Fibroblast of lung (primary cell): Measurements from ENCODE around the gene DSC3. TPM values are rescaled to one million over a fixed set of nuclear protein-coding genes. Genes with fewer than 3 reads are reported as not detected.

Experiments used
- DNase-seq, 2 donors: peaks; one replicate each; pipeline versions ENCODE4 v3.0.0 to v3.0.0-alpha.2; 2010; ENCODE audit warnings: low read depth in 2 of 2
- H2AFZ ChIP-seq: 2 replicates; pipeline ENCODE4 v1.5.1; 2012; ENCODE audit warnings: low read length, control low read depth, inconsistent platforms
- H3K27ac ChIP-seq: 2 replicates; pipeline ENCODE4 v1.5.1; 2011; ENCODE audit warnings: low read length, control low read depth; ENCODE audit not compliant: insufficient read depth
- H3K27me3 ChIP-seq: 2 replicates; pipeline ENCODE4 v1.5.1; 2011; ENCODE audit warnings: mild to moderate bottlenecking, low read length; ENCODE audit not compliant: control insufficient read depth, insufficient read depth
- H3K36me3 ChIP-seq: 2 replicates; pipeline ENCODE4 v1.5.1; 2011; ENCODE audit warnings: low read length; ENCODE audit not compliant: control insufficient read depth, insufficient read depth
- H3K4me1 ChIP-seq: 2 replicates; pipeline ENCODE4 v1.5.1; 2011; ENCODE audit warnings: low read length; ENCODE audit not compliant: control insufficient read depth, insufficient read depth; ENCODE audit errors: extremely low read depth
- H3K4me2 ChIP-seq: 2 replicates; pipeline ENCODE4 v1.5.1; 2011; ENCODE audit warnings: low read length, control low read depth; ENCODE audit not compliant: insufficient read depth; ENCODE audit errors: extremely low read depth
- H3K4me3 ChIP-seq, 4 experiments: fragments of 200-600 bp in 1 of 4; sonication (generic) in 1 of 4; replicated peaks in 1 of 4; 2 replicates each; pipeline ENCODE4 v1.5.1; 2011 to 2016; ENCODE audit warnings: low read length in 4 of 4, low read depth in 3 of 4, mild to moderate bottlenecking in 3 of 4, control low read depth in 2 of 4, inconsistent platforms in 1 of 4, mixed read lengths in 1 of 4; ENCODE audit not compliant: insufficient read depth in 1 of 4; ENCODE audit errors: control extremely low read depth in 1 of 4
- H3K79me2 ChIP-seq: 2 replicates; pipeline ENCODE4 v1.5.1; 2012; ENCODE audit warnings: mild to moderate bottlenecking, low read length, inconsistent platforms; ENCODE audit not compliant: control insufficient read depth, insufficient read depth
- H3K9ac ChIP-seq: 2 replicates; pipeline ENCODE4 v1.5.1; 2011; ENCODE audit warnings: mild to moderate bottlenecking, low read length, control low read depth; ENCODE audit not compliant: insufficient read depth
- H3K9me3 ChIP-seq: 2 replicates; pipeline ENCODE4 v1.5.1; 2012; ENCODE audit warnings: low read depth, low read length; ENCODE audit not compliant: control insufficient read depth, insufficient read depth
- H4K20me1 ChIP-seq: 2 replicates; pipeline ENCODE4 v1.5.1; 2011; ENCODE audit warnings: low read length; ENCODE audit not compliant: control insufficient read depth, insufficient read depth; ENCODE audit errors: extremely low read depth
- CTCF ChIP-seq, 2 donors: IDR thresholded peaks in 1 of 2; conservative IDR thresholded peaks in 1 of 2; 1 replicate in 1 of 2; 2 replicates in 1 of 2; pipeline ENCODE4 v1.5.1; 2011 to 2012; ENCODE audit warnings: low read length in 2 of 2, control low read depth in 1 of 2, inconsistent platforms in 1 of 2, low read depth in 1 of 2, mild to moderate bottlenecking in 1 of 2
- EZH2 ChIP-seq: IDR thresholded peaks from 2 replicates; pipeline ENCODE4 v1.5.1; 2012; ENCODE audit warnings: low read length, control low read depth, mild to moderate bottlenecking; ENCODE audit errors: missing control alignments
- polyA plus RNA-seq, 2 donors: library from polyadenylated mRNA; depleted of rRNA in 1 of 2; stranded (reverse) in 1 of 2; unstranded in 1 of 2; fragments of >200 nt; gene quantifications; 2 replicates each; pipeline ENCODE4 v1.2.1, GENCODE V29; 2011 to 2012; ENCODE audit warnings: missing spikeins in 1 of 2
- total RNA-seq: library from RNA; depleted of rRNA; stranded (reverse); fragments of >200 nt; gene quantifications from 2 replicates; pipeline ENCODE4 v1.2.1, GENCODE V29; 2014

Gene DSC3
- total and polyA plus RNA-seq, 2 donors (not counting 1 experiment from before 2014, with no cell fraction given): 0.02 to 0.17 TPM

GRCh38 chr18:30989141-30989540, 53.4 kb downstream of the DSC3 start:
- H2AFZ ChIP-seq: no peak overlapping the region
- H3K4me1 ChIP-seq: no peaks in the 10 kb centered on the region
- H3K9ac ChIP-seq: no peak overlapping the region
- no peaks in the 10 kb centered on the region for H3K9me3 ChIP-seq
- no peak overlapping the region for H3K4me3 ChIP-seq
- H4K20me1 ChIP-seq: no peaks in the 10 kb centered on the region
- TF ChIP-seq CTCF (conservative IDR thresholded peaks at IDR 0.05 in 1 of 2, IDR thresholded peaks at IDR 0.05 in 1 of 2; ENCODE audit: low read depth in 1 of 2, low read length in 2 of 2): no peak
- TF ChIP-seq EZH2: no peak
- no peak overlapping the region for H3K27ac ChIP-seq
- no peaks in the 10 kb centered on the region for H3K27me3 ChIP-seq
- H3K36me3 ChIP-seq: no peaks in the 10 kb centered on the region
- no peak for DNase-seq
- H3K4me2 ChIP-seq: no peak overlapping the region
- H3K79me2 ChIP-seq: no peaks in the 10 kb centered on the region

GRCh38 chr18:30988440-30988839, 54.1 kb downstream of the DSC3 start:
- no peak overlapping the region for H3K4me2 ChIP-seq
- H3K9me3 ChIP-seq: no peaks in the 10 kb centered on the region
- no peak overlapping the region for H3K9ac ChIP-seq
- no peak overlapping the region for H3K4me3 ChIP-seq
- no peaks in the 10 kb centered on the region for H3K79me2 ChIP-seq
- TF ChIP-seq CTCF (conservative IDR thresholded peaks at IDR 0.05 in 1 of 2, IDR thresholded peaks at IDR 0.05 in 1 of 2; ENCODE audit: low read depth in 1 of 2, low read length in 2 of 2): no peak
- no peak for TF ChIP-seq EZH2
- no peaks in the 10 kb centered on the region for H3K27me3 ChIP-seq
- H3K27ac ChIP-seq: no peak overlapping the region
- H4K20me1 ChIP-seq: no peaks in the 10 kb centered on the region
- H3K36me3 ChIP-seq: no peaks in the 10 kb centered on the region
- no peaks in the 10 kb centered on the region for H3K4me1 ChIP-seq
- no peak overlapping the region for H2AFZ ChIP-seq
- DNase-seq: no peak

GRCh38 chr18:30987467-30988241, 54.9 kb downstream of the DSC3 start:
- H3K27me3 ChIP-seq: no peaks in the 10 kb centered on the region
- no peak for TF ChIP-seq EZH2
- TF ChIP-seq CTCF (conservative IDR thresholded peaks at IDR 0.05 in 1 of 2, IDR thresholded peaks at IDR 0.05 in 1 of 2; ENCODE audit: low read depth in 1 of 2, low read length in 2 of 2): no peak
- H3K4me1 ChIP-seq: no peaks in the 10 kb centered on the region
- no peak overlapping the region for H3K4me3 ChIP-seq
- no peaks in the 10 kb centered on the region for H3K9me3 ChIP-seq
- no peaks in the 10 kb centered on the region for H3K36me3 ChIP-seq
- H3K9ac ChIP-seq: no peak overlapping the region
- DNase-seq: peak in 1 of 2 donors; percentile 19
- no peak overlapping the region for H3K4me2 ChIP-seq
- no peaks in the 10 kb centered on the region for H4K20me1 ChIP-seq
- no peaks in the 10 kb centered on the region for H3K79me2 ChIP-seq
- no peak overlapping the region for H3K27ac ChIP-seq
- H2AFZ ChIP-seq: no peak overlapping the region
